Uterus (tissue), 4 donors: ENCODE results near the gene GSG1L. TPM values are rescaled to one million over a fixed set of nuclear protein-coding genes. Genes with fewer than 3 reads are reported as not detected.

ENCODE experiments used
- DNase-seq, 2 donors: peaks; one replicate each; pipeline ENCODE4 v3.0.0-alpha.2; 2019 to 2020
- H3K27ac ChIP-seq, 2 donors: fragments of 200-600 bp; sonication (generic); 1 replicate in 1 of 2; 2 replicates in 1 of 2; pipeline ENCODE4 v1.5.1; 2016 to 2018
- H3K27me3 ChIP-seq, 2 donors: fragments of 200-600 bp; sonication (generic); one replicate each; pipeline ENCODE4 v1.5.1; 2018 to 2019; ENCODE audit warnings: control low read depth in 1 of 2
- H3K36me3 ChIP-seq, 2 donors: fragments of 200-600 bp; sonication (generic); one replicate each; pipeline ENCODE4 v1.5.1; 2019; ENCODE audit warnings: control low read depth in 1 of 2
- H3K4me1 ChIP-seq, 2 donors: fragments of 200-600 bp; sonication (generic); one replicate each; pipeline ENCODE4 v1.5.1; 2018 to 2019; ENCODE audit warnings: control low read depth in 1 of 2
- H3K4me3 ChIP-seq, 2 donors: fragments of 200-600 bp; sonication (generic); 1 replicate in 1 of 2; 2 replicates in 1 of 2; pipeline ENCODE4 v1.5.1; 2018 to 2019; ENCODE audit warnings: mild to moderate bottlenecking in 1 of 2
- H3K9me3 ChIP-seq, 2 donors: fragments of 200-600 bp; sonication (generic); one replicate each; pipeline ENCODE4 v1.5.1; 2019; ENCODE audit warnings: control low read depth in 1 of 2
- POLR2A ChIP-seq, 2 donors: fragments of 450-650 bp; IDR thresholded peaks; one replicate each; pipeline ENCODE4 v1.6.1; 2016; ENCODE audit warnings: antibody characterized with exemption in 2 of 2, mild to moderate bottlenecking in 1 of 2, moderate library complexity in 1 of 2
- intact Hi-C: fragments of 100-400 bp; cut with DNase I; formaldehyde crosslinking; loops from one replicate; pipeline ENCODE4 v1.15.1; 2023; ENCODE audit warnings: low total_unique reads
- total RNA-seq, 4 donors: library from RNA; depleted of rRNA in 3 of 4; stranded (reverse); fragments of >200 nt in 3 of 4; gene quantifications; one replicate each; pipeline versions ENCODE4 v1.1.0 to v1.2.4, GENCODE V29; 2014 to 2023
- TF ChIP-seq, protein P1 (sequence below), 4 experiments: fragments of 200-600 bp in 2 of 4; fragments of 450-650 bp in 2 of 4; sonication (generic) in 2 of 4; IDR thresholded peaks; one replicate each; pipeline ENCODE4 v1.5.1; 2016 to 2019; ENCODE audit warnings: antibody characterized with exemption in 4 of 4, mild to moderate bottlenecking in 2 of 4, moderate library complexity in 1 of 4
- donor health status: DM: yes; HTN: yes; CAD: no.

The GSG1L gene
- total RNA-seq, 4 donors from 2014 or later: 0.24 to 0.35 TPM; not detected in 2

DNA sequence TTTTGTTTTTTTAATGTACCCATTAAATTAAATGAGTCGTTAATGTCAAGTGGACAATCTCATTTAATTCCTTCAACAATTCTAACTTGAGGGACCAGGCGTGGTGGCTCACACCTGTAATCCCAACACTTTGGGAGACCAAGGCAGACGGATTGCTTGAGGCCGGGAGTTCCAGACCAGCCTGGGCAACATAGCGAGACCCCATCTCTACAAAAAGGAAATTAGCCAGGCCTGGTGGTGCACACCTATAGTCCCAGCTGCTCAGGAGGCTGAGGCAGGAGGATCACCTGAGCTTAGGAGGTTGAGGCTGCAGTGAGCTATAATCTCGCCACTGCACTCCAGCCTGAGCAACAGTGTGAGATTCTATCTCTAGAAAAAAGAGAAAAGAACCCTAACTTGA, 20.7 kb upstream of the GSG1L start:
- no peak for TF ChIP-seq POLR2A (IDR thresholded peaks at IDR 0.05)
- Histone ChIP-seq H3K27ac (no peak overlapping the region), H3K36me3 (no peaks in the 10 kb centered on the region), H3K9me3 (no peaks in the 10 kb centered on the region), H3K4me3 (no peak overlapping the region), H3K27me3 (no peaks in the 10 kb centered on the region), H3K4me1 (no peaks in the 10 kb centered on the region)
- intact Hi-C loops: no loop called here
- no peak for DNase-seq

DNA sequence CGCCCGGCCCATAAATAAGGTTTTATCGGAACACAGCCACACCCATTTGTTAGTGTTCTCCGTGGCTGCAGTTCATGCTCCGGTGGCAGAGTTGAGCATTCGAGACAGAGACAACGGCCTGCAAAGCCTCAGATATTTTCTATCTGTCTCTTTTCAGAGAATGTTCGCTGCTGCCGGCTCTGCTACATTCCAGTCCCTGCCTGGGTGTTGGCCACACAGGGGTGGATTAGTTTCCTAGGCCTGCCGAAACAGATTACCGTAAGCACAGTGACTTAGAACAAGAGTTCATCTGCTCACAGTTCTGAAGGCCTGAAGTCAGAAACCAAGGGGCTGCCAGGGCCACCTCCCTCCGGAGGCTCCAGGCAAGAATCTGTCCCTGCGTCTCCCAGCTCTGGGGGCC, 19.1 kb upstream of the GSG1L start:
- no peak for DNase-seq
- H3K27me3 ChIP-seq: no peaks in the 10 kb centered on the region
- TF ChIP-seq POLR2A (IDR thresholded peaks at IDR 0.05): no peak
- TF ChIP-seq, protein P1, sequence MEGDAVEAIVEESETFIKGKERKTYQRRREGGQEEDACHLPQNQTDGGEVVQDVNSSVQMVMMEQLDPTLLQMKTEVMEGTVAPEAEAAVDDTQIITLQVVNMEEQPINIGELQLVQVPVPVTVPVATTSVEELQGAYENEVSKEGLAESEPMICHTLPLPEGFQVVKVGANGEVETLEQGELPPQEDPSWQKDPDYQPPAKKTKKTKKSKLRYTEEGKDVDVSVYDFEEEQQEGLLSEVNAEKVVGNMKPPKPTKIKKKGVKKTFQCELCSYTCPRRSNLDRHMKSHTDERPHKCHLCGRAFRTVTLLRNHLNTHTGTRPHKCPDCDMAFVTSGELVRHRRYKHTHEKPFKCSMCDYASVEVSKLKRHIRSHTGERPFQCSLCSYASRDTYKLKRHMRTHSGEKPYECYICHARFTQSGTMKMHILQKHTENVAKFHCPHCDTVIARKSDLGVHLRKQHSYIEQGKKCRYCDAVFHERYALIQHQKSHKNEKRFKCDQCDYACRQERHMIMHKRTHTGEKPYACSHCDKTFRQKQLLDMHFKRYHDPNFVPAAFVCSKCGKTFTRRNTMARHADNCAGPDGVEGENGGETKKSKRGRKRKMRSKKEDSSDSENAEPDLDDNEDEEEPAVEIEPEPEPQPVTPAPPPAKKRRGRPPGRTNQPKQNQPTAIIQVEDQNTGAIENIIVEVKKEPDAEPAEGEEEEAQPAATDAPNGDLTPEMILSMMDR (IDR thresholded peaks at IDR 0.05): no peak
- intact Hi-C loops: no loop called here
- no peak overlapping the region for H3K4me3 ChIP-seq
- H3K4me1 ChIP-seq: no peaks in the 10 kb centered on the region
- no peak overlapping the region for H3K27ac ChIP-seq
- H3K36me3 ChIP-seq: no peaks in the 10 kb centered on the region
- no peaks in the 10 kb centered on the region for H3K9me3 ChIP-seq

- Histone ChIP-seq H3K36me3 (no peaks in the 10 kb centered on the region), H3K27ac (no peak overlapping the region), H3K9me3 (no peaks in the 10 kb centered on the region), H3K4me3 (no peak overlapping the region), H3K4me1 (no peaks in the 10 kb centered on the region), H3K27me3 (no peaks in the 10 kb centered on the region)
- DNase-seq: no peak
- TF ChIP-seq, protein P1 (IDR thresholded peaks at IDR 0.05): no peak
- TF ChIP-seq POLR2A (IDR thresholded peaks at IDR 0.05): no peak
- intact Hi-C loops: no loop called here
Measured at GRCh38 chr16:28081391-28081968, 18.0 kb upstream of the GSG1L start.

- no peak overlapping the region for H3K27ac ChIP-seq
- intact Hi-C loops: no loop called here
- no peak for DNase-seq
- H3K36me3 ChIP-seq: no peaks in the 10 kb centered on the region
- H3K9me3 ChIP-seq: no peaks in the 10 kb centered on the region
- no peaks in the 10 kb centered on the region for H3K4me1 ChIP-seq
- no peak overlapping the region for H3K4me3 ChIP-seq
- no peak for TF ChIP-seq POLR2A (IDR thresholded peaks at IDR 0.05)
- TF ChIP-seq, protein P1 (IDR thresholded peaks at IDR 0.05): no peak
- H3K27me3 ChIP-seq: no peaks in the 10 kb centered on the region
Measured at GRCh38 chr16:28078261-28078660, 14.7 kb upstream of the GSG1L start.

DNA sequence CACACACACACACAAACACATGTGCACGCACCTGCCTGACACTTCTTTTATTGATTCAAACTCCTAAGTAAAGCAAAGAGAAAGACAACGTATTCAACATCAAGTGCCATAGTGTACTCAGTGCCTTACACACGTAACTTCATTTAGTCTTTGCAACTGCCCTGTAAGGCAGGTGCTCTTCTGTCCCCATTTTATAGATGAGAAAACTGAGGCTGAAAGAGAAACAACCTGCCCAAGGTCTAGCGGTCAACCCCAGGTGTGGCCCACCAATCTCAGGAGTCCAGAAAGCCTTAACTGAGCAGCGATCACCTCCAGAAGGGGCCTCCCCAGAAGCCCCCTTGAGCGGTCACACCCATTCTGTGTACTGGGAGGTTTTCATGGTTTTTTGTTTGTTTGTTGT, 10.3 kb upstream of the GSG1L start:
- Histone ChIP-seq H3K4me1 (no peaks in the 10 kb centered on the region), H3K9me3 (no peaks in the 10 kb centered on the region), H3K4me3 (no peak overlapping the region), H3K27me3 (no peaks in the 10 kb centered on the region), H3K36me3 (no peaks in the 10 kb centered on the region), H3K27ac (no peak overlapping the region)
- no peak for DNase-seq
- intact Hi-C loops: no loop called here
- no peak for TF ChIP-seq POLR2A (IDR thresholded peaks at IDR 0.05)
- TF ChIP-seq, protein P1 (IDR thresholded peaks at IDR 0.05): no peak

DNA sequence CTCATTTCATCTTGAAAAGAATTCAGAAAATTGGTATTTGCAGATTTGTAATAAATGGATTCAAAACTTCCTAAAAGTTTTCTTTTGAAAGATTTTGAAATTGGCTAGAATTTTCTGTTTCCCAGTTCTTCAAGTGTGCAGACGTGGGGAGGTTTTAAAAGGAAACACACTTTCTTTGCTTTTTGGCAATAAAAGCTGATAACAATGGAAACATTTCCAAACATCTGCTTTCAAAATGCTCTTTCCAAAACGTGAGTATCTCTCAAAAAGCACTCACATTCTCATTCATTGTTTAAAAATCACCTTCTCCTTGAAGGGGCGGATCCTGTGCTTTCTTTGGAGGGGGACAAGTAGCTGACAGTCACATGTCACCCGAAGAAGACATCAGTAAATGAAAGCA, 8.6 kb upstream of the GSG1L start:
- no peak overlapping the region for H3K4me3 ChIP-seq
- TF ChIP-seq POLR2A (IDR thresholded peaks at IDR 0.05): no peak
- TF ChIP-seq, protein P1 (IDR thresholded peaks at IDR 0.05): no peak
- no peak overlapping the region for H3K27ac ChIP-seq
- intact Hi-C loops: no loop called here
- H3K36me3 ChIP-seq: no peaks in the 10 kb centered on the region
- no peaks in the 10 kb centered on the region for H3K27me3 ChIP-seq
- no peaks in the 10 kb centered on the region for H3K9me3 ChIP-seq
- no peaks in the 10 kb centered on the region for H3K4me1 ChIP-seq
- no peak for DNase-seq
